Left lobe of liver (tissue), 2 donors: ENCODE results near the gene FAM111B. TPM values are rescaled to one million over a fixed set of nuclear protein-coding genes. Genes with fewer than 3 reads are reported as not detected.
A peak's percentile ranks its signal among the peaks of the same experiment; 100 is the strongest.
"Not testable (repeated sequence)": the region's sequence is repeated elsewhere in the genome, so short reads cannot be mapped to it uniquely, and the experiment has no call there.

Experiments used
- ATAC-seq: fragments of 200-7000 bp; cut with Tn5 transposase; one replicate; pipeline ENCODE4 v1.9.1; 2020; ENCODE audit warnings: mild to moderate bottlenecking, moderate library complexity
- DNase-seq: peaks from one replicate; pipeline ENCODE4 v3.0.0-alpha.2; 2020; ENCODE audit warnings: low spot score
- total RNA-seq: library from RNA; stranded (reverse); gene quantifications from one replicate; pipeline ENCODE4 v1.2.1, GENCODE V29; 2021
- donor health status: DM: no; HTN: no; CAD: no; lungs with moderate emphysema.
- donor health status: DM: no; HTN: yes; CAD: no.

FAM111B gene, protein sequence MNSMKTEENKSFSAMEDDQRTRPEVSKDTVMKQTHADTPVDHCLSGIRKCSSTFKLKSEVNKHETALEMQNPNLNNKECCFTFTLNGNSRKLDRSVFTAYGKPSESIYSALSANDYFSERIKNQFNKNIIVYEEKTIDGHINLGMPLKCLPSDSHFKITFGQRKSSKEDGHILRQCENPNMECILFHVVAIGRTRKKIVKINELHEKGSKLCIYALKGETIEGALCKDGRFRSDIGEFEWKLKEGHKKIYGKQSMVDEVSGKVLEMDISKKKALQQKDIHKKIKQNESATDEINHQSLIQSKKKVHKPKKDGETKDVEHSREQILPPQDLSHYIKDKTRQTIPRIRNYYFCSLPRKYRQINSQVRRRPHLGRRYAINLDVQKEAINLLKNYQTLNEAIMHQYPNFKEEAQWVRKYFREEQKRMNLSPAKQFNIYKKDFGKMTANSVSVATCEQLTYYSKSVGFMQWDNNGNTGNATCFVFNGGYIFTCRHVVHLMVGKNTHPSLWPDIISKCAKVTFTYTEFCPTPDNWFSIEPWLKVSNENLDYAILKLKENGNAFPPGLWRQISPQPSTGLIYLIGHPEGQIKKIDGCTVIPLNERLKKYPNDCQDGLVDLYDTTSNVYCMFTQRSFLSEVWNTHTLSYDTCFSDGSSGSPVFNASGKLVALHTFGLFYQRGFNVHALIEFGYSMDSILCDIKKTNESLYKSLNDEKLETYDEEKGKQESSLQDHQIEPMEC
- 0.23 TPM for total RNA-seq

DNA sequence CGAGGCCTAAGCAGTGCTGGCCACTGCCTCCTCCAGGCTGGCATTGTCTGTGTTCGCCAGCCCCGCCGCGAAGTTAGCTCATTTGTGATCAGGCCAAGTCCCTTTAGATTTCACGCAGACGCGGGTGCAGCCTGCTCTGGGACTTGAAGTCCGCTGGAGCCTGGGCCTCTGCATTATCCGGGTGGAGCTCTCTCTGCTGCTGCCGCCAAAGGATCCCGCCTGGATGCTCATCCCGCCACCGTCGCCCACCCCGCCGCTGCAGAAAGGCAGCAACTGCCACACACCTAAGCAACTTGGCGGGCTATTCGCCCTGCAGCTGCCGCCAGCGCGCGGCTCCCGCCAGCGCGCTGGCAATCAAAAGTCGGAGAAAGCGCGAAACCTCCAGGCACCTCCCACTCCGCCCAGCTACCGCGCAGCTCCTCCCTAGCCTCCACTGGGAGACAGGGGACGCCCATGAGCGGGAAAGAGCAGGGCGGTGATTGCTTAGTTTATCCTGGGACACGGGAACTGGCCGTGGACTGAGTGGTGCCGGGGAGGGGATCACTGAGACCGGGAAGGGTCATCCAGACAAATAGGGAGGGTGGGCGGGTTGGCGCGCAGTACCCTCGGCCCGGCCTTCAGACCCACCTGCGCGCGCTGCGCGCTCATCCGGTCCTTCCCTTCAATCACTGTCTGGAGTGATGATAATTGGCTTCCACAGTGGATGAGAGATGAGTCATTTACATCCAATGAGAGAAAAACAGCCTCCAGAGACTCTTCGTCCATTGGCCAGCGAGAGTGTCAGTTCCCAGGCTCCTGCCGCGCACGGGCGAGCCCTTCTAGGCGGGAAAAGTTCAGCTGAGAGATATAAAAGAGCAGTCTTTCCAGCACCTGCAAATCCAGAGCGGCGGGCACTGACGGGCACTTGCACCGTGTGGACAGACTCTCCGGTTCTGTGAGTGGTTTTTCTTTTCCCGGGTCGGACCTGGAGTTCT is at the start of gene FAM111B:
FAM111B (plus strand) TSS at position 875 of the 974 bp plus-strand sequence. CDS start 2,389 bp downstream, outside the sequence.
- DNase-seq = peak; percentile 88
- ATAC-seq = peak; percentile 94

DNA sequence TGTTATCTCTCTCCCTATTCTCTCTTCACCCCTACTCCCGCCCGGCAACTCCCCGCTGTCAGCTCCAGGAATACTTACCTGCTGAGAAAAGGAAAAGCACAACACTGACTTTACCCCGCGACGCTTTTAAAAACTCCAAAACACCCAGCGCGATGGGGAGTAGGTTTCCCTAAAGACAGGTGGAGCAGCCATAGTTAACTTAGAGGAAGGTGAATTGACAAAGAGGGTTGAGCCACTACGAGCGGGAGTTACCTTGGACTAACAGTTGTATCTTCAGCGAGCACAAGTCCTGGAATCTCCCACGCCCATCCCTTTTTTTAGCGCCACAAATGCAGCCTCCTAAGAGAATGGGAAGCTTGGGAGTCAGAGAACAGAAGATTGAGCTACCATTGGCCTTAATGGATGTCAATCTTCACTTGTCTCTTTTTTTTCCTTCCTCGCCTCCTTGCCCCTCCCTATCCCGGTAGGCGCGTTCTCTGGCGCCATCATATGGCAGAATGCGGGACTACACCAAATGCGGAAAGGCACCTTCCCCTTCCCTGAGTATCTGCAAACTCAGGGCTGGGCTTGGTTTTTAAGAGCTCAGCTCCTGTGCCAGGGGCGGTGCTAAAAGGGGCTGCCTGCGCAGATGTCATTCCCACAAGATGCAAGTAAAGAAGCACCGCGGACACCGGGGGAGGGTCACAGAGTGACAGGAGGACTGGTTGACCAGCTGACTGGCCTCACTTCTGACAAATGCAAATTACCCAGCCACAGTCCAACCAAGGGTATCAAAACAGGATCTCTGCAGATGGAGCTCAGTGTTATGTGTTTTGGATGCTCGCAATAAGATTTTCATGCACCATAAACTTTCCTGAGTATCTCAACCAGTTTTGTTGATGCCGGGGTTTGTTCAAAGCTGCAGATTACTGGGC is 48.7 kb upstream of the FAM111B start:
- ATAC-seq = peak; percentile 98
- DNase-seq = peak; percentile 87

DNA sequence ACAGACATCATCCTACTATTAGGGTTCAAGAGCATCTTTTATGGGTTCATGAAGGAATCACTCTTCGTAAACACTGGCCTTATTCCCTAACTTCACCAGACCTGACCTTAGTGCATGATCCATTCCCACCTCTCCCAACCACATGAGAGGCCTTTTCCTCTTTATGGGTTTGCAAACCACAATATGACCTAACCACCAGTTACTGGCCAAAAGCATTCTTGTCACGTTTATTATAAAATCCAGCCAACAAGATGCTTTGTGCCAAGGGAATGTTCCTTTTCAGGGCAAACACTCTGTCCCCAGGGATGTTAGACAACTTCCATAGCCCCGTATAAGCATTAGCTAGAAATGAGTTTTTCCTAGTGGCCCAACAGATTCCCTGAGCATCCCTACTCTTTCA is 46.9 kb upstream of the FAM111B start:
- not testable (repeated sequence) for ATAC-seq, DNase-seq

DNA sequence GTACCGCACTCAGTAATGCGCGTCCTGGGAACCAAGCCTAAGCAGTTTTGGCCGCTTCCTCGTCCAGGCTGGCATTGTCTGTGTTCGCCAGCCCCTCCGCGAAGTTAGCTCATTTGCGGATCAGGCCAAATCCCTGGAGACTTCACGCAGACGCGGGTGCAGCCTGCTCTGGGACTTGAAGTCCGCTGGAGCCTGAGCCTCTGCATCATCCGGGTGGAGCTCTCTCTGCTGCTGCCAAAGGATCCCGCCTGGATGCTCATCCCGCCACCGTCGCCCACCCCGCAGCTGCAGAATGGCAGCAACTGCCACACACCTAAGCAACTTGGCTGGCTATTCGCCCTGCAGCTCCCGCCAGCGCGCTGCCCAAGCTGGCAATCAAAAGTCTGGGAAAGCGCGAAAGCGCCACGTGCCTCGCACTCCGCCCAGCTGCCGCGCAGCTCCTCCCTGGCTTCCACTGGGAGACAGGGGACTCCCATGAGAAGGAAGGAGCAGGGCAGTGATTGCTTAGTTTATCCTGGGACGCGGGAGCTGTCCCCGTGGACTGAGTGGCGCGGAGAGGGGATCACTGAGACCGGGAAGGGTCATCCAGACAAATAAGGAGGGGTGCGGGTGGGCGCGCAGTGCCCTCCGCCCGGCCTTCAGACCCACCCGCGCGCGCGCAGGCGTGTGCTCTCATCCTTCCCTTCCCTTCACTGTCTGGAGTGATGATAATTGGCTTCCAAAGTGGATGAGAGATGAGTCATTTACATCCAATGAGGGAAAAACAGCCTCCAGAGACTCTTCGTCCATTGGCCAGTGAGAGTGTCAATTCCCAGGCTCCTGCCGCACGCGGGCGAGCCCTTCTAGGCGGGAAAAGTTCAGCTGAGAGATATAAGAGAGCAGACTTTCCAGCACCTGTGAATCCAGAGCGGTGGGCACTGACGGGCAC is 44.2 kb upstream of the FAM111B start:
- DNase-seq (no peak), ATAC-seq (peak; percentile 22)

DNA sequence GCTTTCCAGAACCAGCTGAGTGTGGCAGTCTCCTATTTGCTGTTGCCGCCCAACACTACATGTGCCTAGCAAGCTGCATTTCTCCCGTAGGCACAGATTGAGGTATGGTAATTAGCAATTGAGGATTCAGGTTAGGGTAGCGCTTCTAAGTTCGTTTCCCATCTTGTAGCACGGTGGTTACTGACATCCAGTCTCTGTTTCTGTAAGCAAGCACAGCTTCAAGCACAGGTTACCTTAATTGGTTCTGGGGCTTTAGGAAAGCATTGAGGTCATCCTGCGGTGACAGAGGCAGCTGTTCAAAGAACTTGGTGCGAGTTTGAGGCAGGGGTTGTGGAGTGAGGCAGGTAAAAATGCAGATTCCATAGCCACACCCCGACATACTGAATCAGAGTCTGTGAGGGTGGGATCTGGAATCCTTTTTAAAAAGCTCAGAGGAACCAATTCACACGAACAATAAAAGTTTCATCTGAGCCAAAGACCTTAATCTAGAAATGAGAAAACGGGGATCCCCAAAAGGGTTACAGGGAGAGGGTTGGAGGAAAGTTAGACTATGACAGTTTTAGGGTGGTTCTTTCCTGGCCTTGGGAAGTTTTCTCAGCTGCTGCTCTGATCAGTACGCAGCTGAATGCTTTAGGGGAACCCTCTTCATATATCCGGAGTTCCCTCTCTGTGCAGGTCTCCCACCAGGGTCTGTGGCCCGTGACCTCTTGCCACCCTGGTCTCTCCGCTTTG is 42.9 kb upstream of the FAM111B start:
- not testable (repeated sequence) for DNase-seq, ATAC-seq

DNA sequence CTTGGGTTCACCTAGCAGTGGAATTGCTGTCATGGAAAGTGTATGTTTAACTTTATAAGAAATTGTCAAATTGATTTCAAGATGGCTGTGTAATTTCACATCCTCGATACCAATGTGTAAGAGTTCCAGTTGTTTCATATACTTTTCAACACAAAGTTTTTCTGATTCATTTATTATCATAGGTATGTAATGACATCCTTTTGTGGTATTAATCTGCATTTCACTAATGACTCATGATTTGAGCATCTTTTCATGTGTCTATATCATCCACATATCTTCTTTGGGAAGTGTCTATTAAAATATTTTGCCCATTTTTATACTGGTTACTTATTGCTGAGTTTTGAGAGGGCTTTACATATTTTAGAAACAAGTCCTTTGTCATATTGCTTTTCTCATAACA is 38.0 kb upstream of the FAM111B start:
- ATAC-seq (no peak), DNase-seq (no peak)

DNA sequence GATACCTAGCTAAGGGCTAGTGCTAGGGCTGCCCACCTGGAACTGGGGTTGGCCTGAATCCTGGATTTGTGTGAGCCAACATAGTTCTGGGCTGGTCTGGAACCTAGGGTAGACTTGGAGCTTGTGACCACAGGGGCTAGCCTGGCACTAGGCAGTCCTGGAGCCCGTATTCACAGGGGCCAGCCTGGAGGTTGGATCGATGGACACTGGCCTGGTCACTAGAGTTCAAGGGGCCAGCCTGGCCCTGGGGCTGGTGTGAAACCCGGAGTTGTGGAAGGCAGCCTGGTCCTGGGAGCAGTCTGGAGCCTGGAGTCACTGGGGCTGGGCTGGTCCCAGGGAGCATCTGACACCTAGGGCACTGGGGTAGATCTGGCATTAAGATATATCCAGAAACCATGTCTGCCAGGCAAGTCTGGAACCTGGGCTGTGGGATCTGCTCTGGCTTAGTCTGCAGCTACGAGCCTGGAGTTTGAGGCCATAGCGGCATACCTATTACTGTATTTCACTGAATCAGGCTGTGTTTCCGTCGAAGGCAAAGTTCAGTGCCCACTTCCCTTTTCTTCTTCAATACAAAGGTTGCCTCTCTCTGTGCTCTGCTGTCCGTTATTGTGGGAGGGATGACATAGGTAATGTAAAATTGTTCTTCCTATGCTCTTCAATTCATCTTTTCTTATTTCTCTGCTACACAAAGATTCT is 30.0 kb upstream of the FAM111B start:
- no peak for DNase-seq

DNA sequence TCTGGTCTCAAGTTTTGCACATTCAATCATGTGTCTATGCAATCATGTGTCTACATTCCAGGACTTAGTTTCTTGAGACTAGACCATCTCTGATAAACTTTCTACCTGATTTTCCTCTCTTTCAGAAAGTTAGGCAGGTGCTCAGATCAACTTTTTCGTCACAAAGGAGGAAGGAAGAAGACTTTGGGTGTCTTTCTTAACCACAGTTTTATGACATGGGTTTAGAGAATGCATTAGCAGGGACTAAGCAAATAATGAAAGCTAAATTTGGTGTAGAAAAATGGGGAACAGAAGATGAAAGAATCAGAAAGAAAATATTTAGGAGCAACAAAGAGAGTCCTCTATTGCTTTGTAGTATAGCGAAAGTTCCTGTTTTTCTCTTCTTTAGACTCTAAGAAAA is 28.6 kb upstream of the FAM111B start:
- ATAC-seq (no peak), DNase-seq (no peak)

More for the DNA sequence above, 30.0 kb upstream of the FAM111B start:
- no peak for ATAC-seq

DNA sequence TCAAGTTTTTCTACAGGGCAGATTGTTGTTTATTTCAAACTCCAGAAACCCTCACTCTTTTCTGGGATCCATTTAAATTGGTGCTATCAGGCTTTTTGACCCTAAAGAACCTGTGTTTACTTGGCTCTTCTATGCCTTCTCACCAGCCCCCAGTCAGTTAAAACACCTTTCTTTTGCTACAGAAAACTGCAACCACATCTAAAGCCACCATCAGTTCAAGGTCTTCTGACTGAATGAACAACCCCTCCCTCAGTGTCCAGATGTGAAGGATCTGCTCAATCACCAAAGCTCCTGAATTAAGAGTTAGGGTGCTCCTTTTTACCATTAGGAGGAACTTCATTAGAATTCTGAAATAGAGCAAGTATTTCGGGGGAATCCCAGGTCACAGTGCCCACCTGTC is 28.0 kb upstream of the FAM111B start:
- ATAC-seq (no peak), DNase-seq (no peak)

DNA sequence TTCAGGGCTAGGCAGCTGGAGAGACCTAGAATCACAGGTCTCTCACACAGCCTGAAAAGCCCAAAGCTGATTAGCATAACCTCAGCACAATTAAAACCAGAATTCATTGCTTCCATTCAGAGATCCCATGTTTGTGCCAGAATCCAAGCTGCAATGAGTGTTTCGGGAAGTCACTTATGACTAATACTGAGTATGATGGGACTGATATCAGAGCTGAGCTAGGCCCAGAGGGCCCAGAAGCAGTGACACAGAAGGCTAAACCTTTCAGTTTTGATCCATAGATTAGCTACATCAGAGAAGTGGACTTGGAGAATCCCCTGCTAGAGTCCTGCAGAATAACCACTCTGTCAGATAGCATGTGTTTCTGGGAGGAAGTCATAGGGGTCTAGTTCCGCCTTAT is 26.6 kb upstream of the FAM111B start:
- ATAC-seq, DNase-seq: not testable (repeated sequence)

DNA sequence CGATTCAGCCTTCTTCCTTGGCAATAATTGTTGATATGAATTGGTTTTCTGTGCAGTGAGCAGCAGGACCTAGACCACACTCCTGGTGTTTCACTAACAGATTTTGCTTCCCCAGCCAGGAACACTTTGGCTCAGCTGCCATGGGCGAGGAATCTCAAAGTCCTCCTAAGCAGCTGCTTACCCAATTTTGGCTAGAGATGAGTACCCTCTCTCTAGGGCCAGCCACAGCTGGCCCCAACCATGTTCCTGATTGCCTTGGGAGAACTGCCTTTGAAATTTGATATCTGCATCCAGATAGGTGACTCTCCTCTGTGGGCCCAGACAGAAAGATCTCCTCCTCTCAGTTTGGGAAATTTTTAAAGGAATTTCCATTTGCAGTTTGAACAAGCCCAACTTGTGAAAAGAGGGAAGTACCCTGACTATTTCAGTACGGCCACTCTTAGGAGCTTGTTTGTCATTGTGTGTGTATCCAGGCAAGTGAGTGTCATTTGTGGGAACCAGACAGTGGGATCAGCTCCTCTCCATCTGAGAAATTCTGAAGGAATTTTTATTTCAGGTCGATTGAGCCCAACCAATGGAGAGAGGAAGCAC is 25.5 kb upstream of the FAM111B start:
- DNase-seq = peak; percentile 67
- peak; percentile 94 for ATAC-seq

DNA sequence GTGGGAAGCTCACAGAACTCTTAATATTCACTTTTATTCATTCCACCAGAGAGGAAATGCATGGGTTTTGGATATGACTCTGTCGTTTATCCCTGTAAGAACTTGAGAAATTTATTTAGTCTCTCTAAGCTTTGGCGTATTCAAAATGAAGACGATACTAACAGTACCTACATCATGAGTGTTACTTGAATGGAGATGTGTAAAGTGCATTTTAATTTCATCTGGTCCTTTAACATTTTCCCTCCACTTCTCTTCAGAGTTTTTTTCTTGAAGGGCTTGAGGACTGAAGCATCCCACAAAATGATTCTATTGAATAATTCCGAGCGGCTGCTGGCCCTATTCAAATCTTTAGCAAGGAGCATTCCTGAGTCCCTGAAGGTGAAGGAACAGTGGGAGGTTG is 21.0 kb upstream of the FAM111B start, which contains the start of gene GLYATL1B:
GLYATL1B (plus strand) TSS at position 301 of the 400 bp plus-strand sequence; CDS start at position 301, 0 bp downstream.
- not testable (repeated sequence) for DNase-seq, ATAC-seq

DNA sequence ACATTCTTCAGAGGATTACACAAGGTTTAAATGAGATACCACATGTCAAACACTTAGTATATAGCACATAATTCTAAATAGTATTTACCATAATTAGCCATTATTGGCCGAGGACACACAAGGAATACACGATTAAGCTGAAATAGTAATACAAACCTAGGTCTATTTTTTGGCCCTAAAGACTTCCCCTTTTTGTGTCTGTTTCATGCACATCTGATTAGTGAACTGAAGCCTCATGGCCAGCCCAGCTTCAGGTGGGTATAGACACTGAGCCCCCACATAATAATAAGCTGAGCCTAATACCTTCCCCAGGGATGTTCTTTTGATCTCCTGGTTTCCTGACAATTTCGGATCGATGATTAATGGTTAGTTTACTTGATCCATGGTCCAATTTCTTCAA is 18.9 kb upstream of the FAM111B start:
- DNase-seq = no peak

DNA sequence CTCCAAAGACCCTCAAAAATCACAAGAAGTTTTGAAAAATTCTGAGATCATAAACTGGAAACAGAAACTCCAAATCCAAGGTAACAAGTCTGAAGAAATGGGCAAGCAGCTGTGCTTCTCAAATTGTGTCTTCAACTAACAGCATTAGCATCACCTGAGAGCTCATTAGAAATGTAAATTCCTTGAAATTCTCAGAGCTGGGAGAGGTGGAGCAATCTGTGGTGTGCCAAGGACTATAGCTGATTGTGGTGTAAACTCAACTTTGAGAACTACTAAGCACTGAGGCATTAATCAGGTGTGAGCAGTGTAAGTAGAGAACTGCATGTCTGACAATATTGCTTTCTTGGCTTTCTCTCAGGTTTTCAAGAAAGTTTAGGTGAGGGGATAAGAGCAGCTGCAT is 13.5 kb upstream of the FAM111B start:
- DNase-seq, ATAC-seq: not testable (repeated sequence)

More for the DNA sequence above, 18.9 kb upstream of the FAM111B start:
- no peak for ATAC-seq

DNA sequence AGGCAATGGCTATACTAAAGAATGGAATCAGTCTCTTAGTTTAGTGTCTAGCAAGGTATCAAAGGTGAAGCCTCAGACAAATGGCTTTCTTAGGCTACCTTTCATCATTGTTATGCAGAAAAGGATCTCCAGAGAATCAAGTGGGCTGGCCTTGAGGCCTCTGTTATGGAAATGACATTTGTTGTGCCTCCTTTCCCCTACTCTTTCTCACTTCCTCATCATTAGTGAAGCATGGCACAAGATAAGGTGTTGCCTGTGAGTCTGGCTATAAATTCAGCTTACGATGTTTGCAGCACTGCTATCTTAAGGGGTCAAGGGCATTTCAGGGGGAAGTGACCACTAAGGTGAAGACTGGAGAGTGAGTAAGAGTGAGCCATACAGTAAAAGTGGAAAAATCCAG is 11.8 kb upstream of the FAM111B start:
- not testable (repeated sequence) for ATAC-seq, DNase-seq

DNA sequence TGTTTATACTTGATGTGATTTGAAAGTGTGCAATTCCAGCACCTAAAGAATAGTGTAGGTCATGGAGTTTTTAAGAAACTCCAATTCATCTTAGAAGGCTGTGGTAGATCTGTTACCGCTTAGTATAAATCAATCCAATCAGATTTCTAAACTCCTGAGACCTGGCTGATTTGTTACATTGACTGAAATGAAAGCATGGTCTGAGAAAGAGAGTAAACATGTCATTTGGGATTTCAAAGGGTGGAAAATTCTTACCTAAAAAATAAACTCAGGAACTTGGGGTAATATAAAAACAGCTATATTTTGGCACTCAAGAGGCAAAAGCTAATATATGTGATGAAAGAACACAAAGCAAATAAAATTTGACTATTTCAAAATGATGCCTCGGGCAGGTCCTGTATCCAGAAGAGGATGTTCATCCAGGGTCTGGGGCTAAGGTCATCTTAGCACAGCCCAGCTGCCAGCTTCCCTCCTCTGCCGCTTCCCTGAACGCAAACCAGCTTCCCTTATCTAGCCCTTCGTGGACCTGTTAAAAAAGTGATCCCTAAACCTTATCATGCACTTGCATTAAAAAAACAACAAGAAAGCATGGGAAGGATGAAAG is 11.0 kb upstream of the FAM111B start:
- ATAC-seq = peak; percentile 95
- DNase-seq = not testable (repeated sequence)
